NCI-H460 (cell line): ENCODE data around the gene ACTL10. TPM values are rescaled to one million over a fixed set of nuclear protein-coding genes. Genes with fewer than 3 reads are reported as not detected.

Experiments used
- DNase-seq: peaks from one replicate; pipeline ENCODE4 v3.0.0-alpha.2; 2016; ENCODE audit warnings: low read depth; ENCODE audit errors: extremely low read depth
- total RNA-seq: library from RNA; depleted of rRNA; stranded (reverse); fragments of >200 nt; shearing (Covaris generic); gene quantifications from 2 replicates; pipeline ENCODE4 v1.2.3, GENCODE V29; 2014

Gene ACTL10
- total RNA-seq, 1 experiment from 2014 or later = not detected

DNA sequence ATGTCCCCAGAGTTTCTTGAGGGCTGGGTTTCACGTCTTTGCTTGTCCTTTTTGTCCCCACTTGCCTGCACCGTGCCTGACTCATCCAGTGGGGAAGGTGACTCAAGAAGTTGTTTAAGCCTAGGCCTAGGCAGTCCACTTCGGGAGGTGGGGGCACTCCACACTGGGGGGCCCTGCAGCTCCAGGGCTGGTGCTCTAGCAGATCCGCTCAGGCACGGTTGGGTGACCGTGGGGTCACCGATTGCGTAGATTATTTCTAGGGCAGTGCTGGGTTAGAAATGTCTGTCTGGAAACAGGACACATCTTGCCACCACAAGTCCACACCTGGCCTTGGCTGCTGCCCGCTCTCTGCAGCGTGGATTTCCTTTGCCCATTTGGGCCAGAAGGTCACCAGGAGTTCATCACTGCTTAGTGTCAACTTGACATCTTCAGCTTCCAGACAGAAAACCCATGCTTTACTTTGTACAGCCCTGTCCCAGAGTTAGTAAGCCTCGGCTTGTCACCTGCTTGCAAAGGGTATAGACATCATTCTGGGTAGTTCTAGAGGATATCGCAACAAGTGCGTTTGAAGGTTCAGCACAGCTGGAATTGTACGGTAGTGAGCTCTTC, 18.2 kb upstream of the ACTL10 start:
- no peak for DNase-seq

DNA sequence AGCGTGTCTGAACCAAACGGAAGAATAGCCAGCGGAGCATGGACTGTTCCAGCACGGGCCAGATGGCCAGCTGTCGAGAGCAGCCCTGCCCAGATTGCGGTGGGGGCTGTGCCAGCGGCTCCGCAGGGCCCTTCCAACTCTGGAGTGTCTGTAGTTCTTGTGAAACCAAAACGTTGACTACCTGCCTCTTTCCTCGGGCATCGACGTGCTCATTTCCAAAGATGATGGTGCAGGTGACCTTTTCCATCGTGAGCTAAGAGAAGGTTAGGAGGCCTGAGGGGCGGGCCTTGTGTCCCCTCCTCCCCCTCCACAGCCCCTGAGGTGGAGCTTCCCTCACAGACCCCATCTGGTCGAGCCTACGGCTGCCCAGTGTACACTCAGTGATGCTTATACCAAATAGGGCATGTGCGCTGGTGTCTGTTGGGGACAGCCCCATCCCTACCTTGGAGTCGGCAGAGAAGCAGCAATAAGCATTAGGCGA, 17.5 kb upstream of the ACTL10 start:
- DNase-seq = no peak

DNA sequence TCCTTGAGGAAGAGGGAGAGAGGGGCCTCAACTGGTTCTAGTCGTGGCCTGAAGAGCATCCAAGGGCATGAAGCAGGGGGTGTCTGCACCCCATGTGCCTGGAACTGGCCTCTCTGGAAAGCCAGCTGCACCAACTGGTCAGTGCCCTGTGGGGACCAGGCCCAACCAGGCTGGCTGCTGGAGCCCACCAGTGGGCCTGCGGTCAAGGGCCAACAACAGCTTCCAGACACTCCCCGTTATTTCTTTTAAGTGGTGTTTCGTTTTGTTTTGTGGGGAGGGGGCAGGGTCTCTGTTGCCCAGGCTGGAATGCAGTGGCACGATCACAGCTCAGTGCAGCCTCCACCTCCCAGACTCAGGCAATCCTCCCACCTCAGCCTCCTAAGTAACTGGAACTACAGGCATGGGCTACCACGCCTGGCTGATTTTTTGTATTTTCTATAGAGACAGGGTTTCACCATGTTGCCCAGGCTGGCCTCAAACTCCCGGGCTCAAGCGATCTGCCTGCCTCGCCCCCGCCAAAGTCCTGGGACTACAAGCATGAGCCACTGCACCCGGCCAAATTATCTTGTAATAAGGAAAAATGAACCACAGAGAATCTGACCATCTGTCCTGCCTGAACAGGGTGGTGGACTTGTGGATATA, 16.5 kb upstream of the ACTL10 start:
- no peak for DNase-seq

DNA sequence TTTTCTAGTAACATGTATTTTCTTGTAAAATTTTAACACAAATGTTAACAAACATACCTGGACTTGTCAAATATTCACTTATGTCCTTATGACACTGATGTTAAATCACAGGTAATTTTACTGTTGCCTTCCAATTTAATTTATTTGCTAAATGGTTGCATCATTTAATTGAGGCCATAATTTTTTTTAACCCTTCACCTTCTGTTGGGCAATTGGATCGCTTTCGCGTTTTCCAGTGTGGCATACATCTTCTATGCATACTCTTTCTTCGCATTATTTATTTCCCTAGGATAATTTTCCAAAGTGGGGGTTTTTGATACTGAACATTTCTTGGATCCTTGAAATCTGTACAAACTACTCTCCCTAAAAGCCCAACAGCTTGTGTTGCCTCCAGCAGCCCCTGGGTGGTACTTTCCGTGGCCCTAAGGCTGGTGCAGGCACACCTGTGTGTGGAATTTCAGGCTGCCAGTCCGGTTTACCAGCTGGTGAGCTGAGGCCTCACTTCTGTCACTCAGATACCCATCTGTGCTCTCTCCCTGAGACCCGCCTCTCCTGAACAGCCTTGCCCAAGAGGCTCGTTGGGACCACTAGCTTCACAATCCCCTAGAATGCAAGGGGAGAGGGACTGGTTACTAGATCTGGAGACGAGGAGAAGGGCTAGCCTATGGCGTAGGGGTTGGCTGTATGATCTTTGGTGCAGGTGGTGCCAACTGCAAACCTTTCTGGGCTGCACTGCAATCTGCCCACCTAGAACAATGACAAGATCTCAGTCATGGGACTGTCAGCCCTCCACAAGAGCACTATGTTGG, 15.8 kb upstream of the ACTL10 start:
- DNase-seq = no peak

DNA sequence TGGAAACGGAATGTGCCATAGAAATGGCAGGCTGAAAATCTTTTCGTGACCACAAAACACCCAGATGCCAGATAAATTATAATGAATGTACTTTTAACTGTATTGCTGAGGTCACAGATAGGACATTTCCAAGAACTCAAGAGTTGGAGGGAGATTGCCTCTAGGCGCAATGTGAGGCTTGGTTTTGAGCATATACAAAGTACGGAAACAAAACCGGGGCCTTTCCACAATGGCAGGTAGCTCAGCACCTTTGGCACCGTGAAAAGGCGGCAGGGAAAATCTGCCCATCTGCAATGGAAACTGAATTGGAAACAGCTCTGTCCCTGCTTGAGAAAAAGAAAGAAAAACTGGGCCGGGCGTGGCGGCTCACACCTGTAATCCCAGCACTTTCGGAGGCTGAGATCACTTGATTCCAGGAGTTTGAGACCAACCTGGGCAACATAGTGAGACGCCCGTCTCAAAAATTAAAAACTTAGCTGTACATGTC, 15.1 kb upstream of the ACTL10 start:
- DNase-seq = no peak

DNA sequence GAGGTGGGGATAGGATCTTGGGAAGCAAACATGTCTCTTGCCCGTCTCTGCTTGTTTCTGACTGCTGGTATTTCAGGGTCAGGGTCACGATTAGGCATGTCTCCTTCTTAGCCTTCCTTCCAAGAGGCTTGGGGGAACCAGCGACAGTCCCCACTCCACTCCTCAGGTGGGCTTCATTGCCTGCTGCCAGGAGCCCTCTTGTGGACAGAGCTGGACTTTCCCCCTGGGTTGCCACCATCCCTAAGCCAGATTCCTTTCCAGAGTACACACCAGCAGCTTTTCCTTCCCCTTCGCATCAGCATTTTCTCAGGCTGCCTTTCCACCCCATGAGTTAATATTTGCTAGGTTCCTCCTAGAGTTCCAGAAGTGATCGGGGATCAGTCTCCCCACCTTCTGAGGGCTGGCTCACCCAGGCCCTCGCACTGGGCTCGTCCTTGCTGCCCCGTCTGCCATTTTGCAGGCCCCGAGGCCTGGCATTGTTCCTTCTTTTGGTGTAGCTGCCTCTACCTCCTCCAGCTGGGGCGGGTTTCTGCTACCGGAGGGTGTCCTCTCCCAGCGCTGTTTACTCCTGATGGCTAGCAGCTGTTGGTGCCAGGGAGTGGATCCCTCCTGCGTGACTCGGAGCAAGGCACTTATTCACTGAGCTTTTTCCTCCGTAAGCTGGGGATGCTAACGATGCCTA, 13.4 kb upstream of the ACTL10 start:
- peak; percentile 55 for DNase-seq

DNA sequence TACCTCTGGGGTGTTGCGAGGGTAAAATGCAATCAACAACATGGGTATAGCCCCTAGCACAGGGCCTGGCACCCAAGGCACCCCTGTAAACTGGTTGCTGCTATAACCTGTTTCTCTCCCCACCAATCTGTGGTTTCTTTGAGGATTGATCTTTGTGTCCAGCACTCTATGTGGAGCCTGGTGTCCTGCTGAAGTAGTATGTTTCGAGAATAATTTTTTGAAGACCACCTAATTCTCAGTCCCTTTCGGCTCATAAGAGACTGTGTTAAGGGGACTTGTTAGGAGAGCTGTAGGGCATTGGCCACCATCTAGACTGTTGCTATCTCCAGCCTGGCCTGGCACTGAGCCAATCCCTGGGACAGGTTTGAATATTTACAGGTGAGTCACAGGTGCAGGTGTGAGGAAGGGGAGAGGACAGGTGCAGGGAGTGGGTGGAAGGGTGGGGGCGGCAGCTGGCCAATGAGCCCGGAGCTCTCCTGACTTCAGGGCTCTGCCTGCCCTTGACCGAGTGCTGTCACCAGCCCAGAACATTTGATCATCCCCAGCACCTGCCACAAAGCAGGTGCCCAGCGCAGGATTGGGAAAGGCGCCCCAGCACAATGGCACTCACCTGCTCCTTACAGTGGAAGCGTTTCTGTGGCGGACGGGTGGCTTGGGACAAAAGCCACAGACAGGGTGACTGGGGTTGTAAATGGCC, 12.7 kb upstream of the ACTL10 start:
- DNase-seq = no peak

DNA sequence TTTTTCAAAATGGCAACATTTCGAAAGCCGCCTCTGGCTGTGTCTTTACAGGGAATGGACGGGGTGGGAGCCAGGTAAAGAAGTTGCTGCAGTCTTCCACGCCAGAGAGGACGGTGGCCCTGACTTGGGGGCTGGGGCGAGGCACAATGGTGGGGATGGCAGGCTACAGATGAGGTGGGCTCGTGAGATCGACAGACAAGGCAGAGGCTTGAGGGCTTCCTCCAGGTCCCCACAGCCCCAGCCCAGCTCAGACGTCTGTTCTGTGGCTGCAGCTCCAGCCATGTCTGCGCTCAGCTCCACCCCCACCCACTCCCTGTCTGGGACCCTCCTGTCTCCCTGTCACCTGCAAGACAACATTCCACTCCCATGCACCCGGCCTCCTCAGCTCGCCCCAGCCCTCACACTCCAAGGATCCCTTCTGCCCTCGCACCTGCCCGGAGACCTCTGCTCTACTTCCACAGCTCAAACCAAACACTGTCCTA, 12.0 kb upstream of the ACTL10 start:
- no peak for DNase-seq

DNA sequence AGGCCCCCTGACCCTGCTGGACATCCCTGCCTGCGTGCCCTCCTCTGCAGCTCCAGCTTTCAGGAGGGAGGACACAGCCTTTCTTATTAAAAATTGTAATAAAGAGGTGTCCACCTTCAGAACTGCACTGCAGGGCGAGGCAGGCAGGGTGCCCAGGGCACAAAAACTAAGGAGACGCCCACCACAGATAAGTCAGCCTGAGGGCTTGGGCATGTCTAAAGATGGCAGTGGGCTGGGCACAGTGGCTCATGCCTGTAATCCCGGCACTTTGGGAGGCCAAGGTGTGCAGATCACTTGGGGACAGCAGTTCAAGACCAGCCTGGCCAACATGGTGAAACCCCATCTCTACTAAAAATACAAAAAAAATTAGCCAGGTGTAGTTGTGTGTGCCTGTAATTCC, 11.6 kb upstream of the ACTL10 start:
- DNase-seq = no peak

DNA sequence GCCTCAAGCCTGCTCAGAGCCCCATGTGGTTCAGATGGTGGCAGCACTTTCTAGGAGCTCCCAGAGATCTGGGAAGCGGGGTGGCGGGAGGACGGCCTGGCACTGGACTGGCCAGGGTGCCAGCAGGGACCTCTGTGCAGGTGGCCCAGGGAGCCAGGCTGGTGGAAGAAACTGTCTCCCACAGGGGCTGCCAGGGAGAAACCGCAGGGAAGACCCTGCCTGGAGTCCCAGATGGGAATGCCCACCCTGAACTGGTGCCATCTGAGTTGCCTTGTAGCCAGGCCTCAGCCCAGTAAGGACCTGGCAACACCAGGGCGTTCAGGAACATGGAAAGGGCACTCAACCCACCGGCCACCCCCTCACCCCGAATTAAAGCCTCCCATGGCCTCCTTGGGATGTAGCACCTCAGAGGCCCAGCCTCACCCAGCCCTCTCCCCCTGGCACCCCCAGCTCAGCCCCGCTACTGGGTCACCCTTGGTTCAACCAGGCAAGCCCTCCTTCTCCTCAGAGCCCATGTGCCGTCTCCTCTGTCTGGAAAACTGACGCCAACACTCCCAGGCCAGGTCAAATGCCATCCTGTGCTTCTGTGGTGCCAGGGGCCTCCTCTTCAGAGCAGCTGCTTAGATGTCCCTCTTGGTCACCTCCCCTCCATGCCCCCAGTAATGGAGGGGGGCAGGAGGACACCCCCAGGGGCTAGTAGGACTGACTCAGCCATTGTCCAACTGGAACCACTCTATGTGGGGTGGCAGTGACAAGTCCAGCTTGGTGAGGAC, 10.5 kb upstream of the ACTL10 start:
- no peak for DNase-seq

DNA sequence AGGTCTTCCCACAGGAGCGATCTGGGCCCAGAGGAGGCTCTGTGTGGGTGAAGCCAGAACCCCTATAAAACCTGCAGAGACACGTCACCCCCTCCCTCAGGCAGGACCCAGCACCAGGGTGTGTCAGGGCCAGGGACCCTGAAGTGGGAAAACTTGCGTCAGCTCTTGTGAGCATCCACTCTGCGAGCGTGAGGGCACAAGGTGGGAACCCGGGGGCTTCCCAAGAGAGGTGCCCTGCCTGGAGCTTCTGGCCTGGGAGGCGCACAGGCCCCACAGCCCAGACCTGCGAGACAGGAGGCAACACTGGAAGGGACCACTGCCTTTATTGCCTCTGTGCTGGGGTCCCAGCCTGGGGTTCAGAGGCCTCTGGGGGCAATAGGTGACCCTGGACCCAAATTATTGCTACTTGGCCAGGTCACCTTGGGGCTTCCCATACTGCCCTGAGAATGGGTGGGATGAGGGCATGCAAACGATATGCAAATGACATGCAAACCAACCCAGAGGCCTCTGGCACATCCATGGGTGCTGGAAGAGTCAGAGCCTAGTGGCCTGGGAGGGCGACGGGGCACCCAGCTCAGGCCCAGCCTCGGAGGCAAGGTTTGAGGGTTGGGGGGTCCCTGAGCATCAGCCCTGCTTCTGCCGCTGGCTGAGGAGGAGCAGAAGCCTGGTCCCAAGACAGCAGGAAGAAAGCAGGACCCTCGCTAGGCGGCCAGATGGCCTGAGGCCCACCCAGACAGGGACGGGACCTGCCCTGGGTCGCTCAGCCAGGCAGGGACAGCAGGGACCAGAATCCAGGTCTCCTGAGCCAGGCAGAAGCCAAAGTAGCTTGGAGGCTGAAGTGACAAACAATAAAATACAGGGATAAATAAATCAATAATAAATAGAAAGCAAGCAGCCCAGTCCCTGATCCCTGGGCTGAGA, 9.7 kb upstream of the ACTL10 start:
- DNase-seq = no peak

DNA sequence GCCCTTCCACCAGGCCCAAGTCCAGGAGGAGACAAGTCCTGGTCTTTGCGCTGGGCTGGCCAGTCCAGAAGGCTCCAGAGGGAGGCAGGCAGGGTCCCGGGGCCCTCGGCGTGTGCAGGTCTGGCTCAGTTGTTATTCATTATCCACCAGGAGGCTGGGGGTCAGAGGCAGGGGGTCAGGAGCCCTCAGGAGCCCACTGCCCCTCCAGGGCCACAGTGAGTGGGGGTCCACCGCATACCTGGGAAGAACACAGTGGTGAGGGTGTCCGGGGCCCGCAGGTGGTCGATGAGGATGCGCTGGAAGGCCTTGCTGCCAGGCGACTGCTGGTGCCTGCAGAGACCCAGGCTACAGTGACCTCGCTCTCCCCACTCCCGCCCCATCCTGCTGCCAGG, 9.0 kb upstream of the ACTL10 start:
- DNase-seq = no peak

DNA sequence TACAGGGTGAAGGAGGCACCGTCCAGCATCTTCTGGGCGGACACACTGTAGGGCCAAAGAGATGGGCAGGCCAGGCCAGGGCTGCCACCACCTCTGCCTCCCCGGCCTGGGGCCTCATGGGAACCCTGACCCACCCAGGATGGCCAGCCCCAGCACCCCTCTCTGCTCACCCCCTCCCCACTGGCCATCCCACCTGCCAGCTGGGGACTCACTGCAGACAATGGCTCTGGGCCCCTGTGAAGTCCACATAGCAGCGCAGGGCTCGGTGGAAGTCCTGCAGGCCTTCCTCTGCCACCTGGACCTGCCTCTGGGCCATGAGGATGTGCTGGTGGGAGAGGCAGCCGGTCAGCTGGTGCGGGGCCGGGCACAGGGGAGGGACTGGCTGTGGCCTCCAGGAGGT, 8.2 kb upstream of the ACTL10 start:
- DNase-seq = no peak

DNA sequence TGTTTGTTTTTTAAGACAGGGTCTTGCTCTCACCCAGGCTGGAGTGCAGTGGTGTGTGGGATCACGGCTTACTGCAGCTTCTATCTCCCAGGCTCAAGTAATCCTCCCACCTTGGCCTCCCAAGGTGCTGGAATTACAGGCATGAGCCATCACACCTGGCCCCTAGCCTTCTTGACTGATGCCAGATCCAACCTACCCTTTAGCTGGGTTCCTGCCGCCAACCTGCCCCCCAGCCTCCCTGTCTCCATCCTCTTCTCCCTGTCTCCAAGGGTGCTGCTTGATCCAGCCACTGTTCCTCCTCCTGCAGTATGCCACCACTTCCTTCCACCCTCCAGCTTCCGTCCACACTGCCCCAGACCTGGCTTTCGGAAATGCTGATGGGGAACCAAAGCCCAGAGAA, 7.8 kb upstream of the ACTL10 start:
- no peak for DNase-seq

DNA sequence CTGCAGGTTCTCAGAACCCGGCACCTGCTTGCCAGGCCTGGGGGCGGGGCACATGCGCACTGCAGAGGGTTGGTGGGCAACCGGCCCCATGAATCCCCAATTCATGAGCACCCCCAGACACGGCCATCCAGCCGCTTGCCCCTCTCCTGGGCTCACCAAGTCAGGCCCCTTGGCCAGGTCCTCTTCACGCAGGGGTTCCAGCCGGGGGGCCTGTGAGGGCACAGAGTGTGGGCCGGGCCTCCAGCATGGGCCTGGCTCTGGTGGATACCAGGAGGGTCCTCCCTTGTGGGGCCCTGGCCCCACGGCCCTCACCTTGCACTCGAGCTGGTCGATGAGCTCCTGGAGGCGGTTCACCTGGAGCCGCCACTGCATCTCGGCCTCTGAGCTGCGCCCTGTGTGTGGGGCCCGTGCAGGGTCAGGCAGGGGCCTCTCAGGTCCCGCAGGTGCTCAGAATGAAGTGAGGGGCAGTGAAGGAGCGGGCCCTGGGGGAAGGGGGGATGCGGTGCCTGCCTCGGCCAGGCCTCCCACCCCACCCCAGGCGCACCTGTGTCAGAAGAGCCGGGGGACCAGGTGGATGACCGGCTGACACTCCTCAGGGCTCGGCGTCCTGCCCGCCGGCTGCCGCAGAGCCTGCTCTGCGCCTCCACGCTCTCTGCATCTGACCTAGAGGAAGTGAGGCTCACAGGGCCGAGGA, 7.3 kb upstream of the ACTL10 start:
- DNase-seq = no peak

DNA sequence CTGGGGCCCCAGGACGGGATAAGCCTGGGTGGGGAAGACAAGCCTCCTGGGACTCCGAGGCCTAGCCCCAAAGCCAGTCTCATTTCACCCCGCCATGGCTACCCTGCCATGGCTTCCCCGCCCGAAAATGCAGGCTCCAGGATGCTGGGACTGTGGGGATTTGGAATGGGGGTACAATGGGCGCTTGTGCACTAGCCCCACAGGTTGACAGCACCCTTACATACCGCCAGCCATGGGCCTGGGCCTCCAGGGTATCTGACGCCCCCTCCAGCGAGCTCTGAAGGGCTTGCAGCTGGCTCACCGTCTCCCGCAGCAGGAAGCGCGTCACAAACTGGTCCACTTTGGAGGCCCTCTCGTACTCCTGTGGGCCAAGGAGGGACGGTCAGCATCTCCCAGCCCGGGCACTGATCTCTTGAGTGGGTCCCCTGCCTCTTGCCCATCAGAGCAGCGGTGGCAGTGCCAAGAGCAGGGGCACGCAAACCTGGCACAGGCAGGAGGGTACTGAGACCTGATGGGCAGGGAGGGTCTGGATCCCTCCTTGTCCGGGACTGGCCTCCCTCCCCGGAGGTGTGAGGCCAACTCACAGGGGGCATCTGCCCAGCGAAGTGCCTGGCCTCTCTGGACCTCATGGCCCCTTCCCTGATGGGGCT, 6.6 kb upstream of the ACTL10 start:
- DNase-seq = no peak

DNA sequence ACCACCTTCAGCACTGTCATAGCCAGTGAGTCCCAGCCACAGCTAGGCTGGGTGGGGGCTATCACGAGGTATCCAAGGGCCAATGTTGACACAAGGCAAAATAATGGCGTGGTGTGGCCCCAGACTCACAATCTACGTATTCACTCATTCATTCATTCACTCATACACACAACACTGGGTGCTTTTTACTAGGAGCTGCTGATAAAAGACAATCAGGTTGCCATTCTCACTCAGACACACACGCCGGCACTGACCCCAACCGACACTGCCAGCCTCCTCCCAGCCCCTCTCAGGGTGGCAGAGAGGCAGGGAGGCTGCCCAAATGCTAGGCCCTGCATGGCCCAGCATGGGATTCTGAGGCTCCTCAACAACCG, 6.1 kb upstream of the ACTL10 start:
- no peak for DNase-seq

DNA sequence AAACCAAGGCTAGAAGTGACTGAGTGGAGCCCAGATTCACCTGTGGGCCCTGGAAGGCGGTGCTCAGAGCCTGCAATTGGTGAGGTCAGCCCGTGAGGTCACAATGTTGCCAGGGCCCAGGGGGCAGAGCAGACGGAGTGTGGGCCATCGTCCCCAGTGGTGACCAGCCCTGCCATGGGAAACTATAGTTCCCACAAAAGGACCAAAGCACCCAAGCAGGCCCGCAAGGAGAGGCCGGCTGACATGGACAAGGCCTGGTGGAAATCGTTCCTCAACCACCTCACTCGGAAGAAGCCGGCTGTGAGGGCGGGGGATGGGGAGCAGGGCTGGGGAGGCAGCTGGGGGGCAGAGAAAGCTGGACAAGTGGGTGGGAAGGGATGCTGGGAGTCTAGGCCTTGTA, 4.6 kb upstream of the ACTL10 start, which contains the start of gene C20orf144:
C20orf144 (plus strand) TSS at position 156 of the 400 bp plus-strand sequence; CDS start at position 175, 19 bp downstream.
- no peak for DNase-seq
